ENCODE data around the gene MINDY4. TPM values are rescaled to one million over a fixed set of nuclear protein-coding genes. Genes with fewer than 3 reads are reported as not detected.

MINDY4 gene
- total RNA-seq, 2 donors from 2014 or later, result 2.2 to 4.2 TPM

DNA sequence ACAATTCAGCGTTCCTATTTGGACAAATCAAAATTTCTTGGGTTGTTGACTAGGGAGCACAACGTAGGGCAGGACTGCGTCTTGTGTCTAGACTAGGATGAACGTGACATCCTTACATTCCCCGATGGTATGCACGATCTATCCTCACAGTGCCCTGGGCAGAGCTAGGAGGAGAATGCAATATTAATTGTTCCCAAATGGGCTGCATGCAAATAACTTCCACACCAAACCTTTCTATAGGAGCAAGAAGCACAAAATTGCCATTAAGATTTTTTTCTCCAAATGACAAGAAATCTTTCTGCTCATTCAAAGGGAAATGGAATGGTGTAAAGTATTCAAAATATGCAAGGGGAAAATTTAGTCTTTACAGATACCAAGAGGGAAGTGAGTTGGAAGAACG lies 119.0 kb downstream of the MINDY4 start:
- Histone ChIP-seq H3K4me1 (no peaks in the 10 kb centered on the region), H3K9me3 (no peaks in the 10 kb centered on the region), H3K36me3 (no peaks in the 10 kb centered on the region), H3K4me3 (no peak overlapping the region), H3K27ac (no peak overlapping the region), H3K9ac (ENCODE audit: low read depth in 2 of 2, low read length in 2 of 2) (no peak overlapping the region), H3K27me3 (no peaks in the 10 kb centered on the region)
- DNase-seq, result no peak
- intact Hi-C loops (cut with DNase I), result no loop called here
- TF ChIP-seq, protein P1, sequence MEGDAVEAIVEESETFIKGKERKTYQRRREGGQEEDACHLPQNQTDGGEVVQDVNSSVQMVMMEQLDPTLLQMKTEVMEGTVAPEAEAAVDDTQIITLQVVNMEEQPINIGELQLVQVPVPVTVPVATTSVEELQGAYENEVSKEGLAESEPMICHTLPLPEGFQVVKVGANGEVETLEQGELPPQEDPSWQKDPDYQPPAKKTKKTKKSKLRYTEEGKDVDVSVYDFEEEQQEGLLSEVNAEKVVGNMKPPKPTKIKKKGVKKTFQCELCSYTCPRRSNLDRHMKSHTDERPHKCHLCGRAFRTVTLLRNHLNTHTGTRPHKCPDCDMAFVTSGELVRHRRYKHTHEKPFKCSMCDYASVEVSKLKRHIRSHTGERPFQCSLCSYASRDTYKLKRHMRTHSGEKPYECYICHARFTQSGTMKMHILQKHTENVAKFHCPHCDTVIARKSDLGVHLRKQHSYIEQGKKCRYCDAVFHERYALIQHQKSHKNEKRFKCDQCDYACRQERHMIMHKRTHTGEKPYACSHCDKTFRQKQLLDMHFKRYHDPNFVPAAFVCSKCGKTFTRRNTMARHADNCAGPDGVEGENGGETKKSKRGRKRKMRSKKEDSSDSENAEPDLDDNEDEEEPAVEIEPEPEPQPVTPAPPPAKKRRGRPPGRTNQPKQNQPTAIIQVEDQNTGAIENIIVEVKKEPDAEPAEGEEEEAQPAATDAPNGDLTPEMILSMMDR (IDR thresholded peaks at IDR 0.05), result no peak

DNA sequence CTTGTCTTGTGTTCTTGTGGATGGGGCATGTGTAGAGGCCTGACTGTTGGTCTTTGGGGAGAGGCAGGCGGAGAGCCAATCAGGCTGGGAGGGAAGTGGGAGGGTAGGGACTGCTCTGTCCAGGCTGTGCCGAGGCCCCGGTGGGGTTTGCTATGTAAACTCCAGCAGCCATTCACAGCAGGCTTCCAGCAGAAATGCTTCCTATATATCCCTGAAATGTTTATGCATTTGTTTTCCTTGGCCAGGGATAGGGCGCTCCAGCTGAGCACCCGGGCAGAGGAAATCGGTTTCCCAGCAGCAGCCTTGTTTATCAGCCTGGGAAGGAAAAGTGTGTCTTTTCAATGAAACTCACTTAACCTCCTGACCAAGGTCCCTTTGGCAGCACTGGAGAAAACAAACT lies 122.1 kb downstream of the MINDY4 start:
- no peak overlapping the region for H3K27ac ChIP-seq
- intact Hi-C loops (cut with DNase I), result no loop called here
- DNase-seq, result no peak
- H3K4me3 ChIP-seq, result no peak overlapping the region
- no peaks in the 10 kb centered on the region for H3K4me1 ChIP-seq
- TF ChIP-seq, protein P1 (IDR thresholded peaks at IDR 0.05), result no peak
- H3K36me3 ChIP-seq, result no peaks in the 10 kb centered on the region
- no peaks in the 10 kb centered on the region for H3K27me3 ChIP-seq
- no peak overlapping the region for H3K9ac ChIP-seq (ENCODE audit: low read depth in 2 of 2, low read length in 2 of 2)
- no peaks in the 10 kb centered on the region for H3K9me3 ChIP-seq

DNA sequence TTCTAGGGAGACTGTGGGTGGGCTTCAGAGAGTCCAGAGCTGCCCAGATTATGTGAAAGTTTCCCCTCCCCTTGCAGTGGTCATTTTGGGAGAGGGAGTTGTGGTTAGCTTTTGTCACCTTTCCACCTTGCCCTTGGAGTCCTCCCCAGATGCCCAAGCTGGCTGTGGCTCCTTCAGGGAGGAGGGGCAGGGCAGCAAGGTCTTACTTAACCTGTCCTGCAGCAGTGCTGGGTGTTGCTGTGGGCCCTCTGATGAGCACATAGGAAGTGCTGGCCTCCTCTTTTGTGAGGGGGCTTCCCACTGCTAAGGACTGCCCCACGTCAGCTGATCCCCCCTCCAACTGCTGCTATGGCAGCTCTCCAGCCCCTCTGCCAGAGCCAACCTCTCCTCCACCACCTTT lies 122.8 kb downstream of the MINDY4 start:
- H3K9me3 ChIP-seq, result no peaks in the 10 kb centered on the region
- no peak overlapping the region for H3K4me3 ChIP-seq
- no peaks in the 10 kb centered on the region for H3K4me1 ChIP-seq
- H3K36me3 ChIP-seq, result no peaks in the 10 kb centered on the region
- no peak overlapping the region for H3K27ac ChIP-seq
- no peaks in the 10 kb centered on the region for H3K27me3 ChIP-seq
- H3K9ac ChIP-seq (ENCODE audit: low read depth in 2 of 2, low read length in 2 of 2), result no peak overlapping the region
- TF ChIP-seq, protein P1 (IDR thresholded peaks at IDR 0.05), result no peak
- intact Hi-C loops (cut with DNase I), result no loop called here
- DNase-seq, result no peak

DNA sequence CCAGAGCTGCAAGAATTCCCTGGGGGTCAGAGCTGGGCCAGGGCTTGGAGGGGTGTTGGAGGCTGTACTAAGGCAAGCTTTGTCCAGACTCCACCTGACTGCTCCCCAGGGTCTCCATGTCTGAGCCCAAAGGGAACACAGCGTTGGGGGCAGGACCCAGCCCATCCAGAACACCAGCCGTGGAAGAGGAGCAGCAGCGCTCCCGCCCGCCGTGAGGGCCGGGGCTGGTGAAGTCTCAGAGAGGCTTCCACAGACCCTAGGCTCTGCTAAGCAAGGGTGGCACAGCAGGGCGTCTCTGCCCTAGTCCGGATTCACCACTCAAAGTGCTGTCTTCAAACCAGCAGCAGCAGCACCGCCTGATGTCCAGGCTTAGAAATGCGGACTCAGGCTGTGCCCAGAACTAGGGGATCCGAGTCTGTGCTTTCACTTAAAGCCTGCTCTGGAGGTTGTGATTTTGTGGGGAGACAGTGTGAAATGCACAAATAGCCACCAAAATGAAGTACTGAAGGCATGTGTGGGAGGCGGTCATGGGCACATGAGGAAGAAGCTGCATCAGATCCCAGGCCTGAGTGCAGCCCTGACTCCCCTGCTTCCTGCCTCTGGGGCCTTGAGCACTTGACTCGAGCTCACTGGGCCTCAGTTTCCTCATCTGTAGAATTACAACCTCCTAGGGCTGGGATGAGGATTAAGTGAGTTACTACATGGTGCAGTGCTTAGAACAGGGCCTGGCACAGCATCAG lies 123.8 kb downstream of the MINDY4 start:
- Histone ChIP-seq H3K4me3 (no peak overlapping the region), H3K9ac (ENCODE audit: low read depth in 2 of 2, low read length in 2 of 2) (no peak overlapping the region), H3K27ac (no peak overlapping the region), H3K4me1 (no peaks in the 10 kb centered on the region), H3K27me3 (no peaks in the 10 kb centered on the region), H3K9me3 (no peaks in the 10 kb centered on the region), H3K36me3 (no peaks in the 10 kb centered on the region)
- TF ChIP-seq, protein P1 (IDR thresholded peaks at IDR 0.05), result no peak
- DNase-seq, result no peak
- intact Hi-C loops (cut with DNase I), result no loop called here

DNA sequence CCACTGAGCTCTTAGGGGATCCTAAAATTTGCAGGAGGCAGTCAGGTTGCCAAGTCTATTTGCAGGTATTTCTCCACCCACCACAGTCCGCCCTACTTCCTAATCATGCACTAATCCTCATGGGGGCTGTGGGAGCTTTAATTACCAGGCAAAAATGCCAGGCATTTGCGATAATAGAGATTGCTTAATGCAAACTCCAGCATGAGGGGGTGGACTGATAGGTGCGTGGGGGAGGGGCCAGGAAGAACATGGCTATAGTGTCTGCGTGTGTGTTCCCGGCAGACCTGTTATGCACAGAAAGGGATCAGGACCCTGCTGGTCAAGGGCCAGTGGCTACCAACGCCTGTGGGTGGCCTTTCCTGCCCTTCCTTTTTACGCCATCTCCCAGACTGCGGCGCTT lies 124.8 kb downstream of the MINDY4 start:
- no peak for DNase-seq
- Histone ChIP-seq H3K4me3 (no peak overlapping the region), H3K4me1 (no peaks in the 10 kb centered on the region), H3K9me3 (no peaks in the 10 kb centered on the region), H3K9ac (ENCODE audit: low read depth in 2 of 2, low read length in 2 of 2) (no peak overlapping the region), H3K27ac (no peak overlapping the region), H3K27me3 (no peaks in the 10 kb centered on the region), H3K36me3 (no peaks in the 10 kb centered on the region)
- TF ChIP-seq, protein P1 (IDR thresholded peaks at IDR 0.05), result no peak
- intact Hi-C loops (cut with DNase I), result no loop called here
